GM12878 (cell line): ENCODE measurements around the gene PI4KB. TPM values are rescaled to one million over a fixed set of nuclear protein-coding genes. Genes with fewer than 3 reads are reported as not detected.

Experiments used
- ATAC-seq: fragments of 200-7000 bp; cut with Tn5 transposase; 3 replicates; pipeline ENCODE4 v1.9.1; 2020; ENCODE audit warnings: mild to moderate bottlenecking, moderate library complexity
- BruUV-seq: library from RNA; stranded (reverse); fragments of 400-500 nt; replicated peaks from 2 replicates; lab custom pipeline; 2021; lab: Mats Ljungman, UMichigan
- CTCF ChIA-PET: fragments of 300-600 bp; sonication (Branson Sonifier 250); formaldehyde crosslinking; extraction: SDS; loops from one replicate; lab custom pipeline; 2021; ENCODE audit warnings: inconsistent platforms; lab: Yijun Ruan, JAX
- POLR2A ChIA-PET: fragments of 350-600 bp; formaldehyde crosslinking; extraction: SDS; loops from one replicate; lab custom pipeline; 2021; ENCODE audit warnings: inconsistent platforms; lab: Charles Lee
- RAD21 ChIA-PET: fragments of 300-600 bp; sonication (Branson Sonifier 250); formaldehyde crosslinking; loops from one replicate; lab custom pipeline; 2023; ENCODE audit warnings: antibody characterized with exemption; ENCODE audit not compliant: unreplicated experiment; lab: Charles Lee
- SMC1A ChIA-PET: fragments of 300-600 bp; sonication (Branson Sonifier 250); formaldehyde crosslinking; loops from one replicate; lab custom pipeline; 2023; ENCODE audit not compliant: unreplicated experiment, uncharacterized antibody; lab: Charles Lee
- DNase-seq: peaks from one replicate; pipeline ENCODE4 v3.0.0-alpha.2; 2011; ENCODE audit warnings: low read depth, low spot score
- FAIRE-seq: peaks from 3 replicates; lab custom pipeline; 2011; peaks lifted over from hg19 to GRCh38; lab: Jason Lieb, UNC
- H2AFZ ChIP-seq: 2 replicates; pipeline ENCODE4 v1.6.0; 2011; ENCODE audit warnings: low read depth, low read length, control low read depth; ENCODE audit not compliant: control insufficient read depth
- H3K27ac ChIP-seq: 2 replicates; pipeline ENCODE4 v1.5.1; 2011; ENCODE audit warnings: control low read depth; ENCODE audit not compliant: control insufficient read depth, insufficient read depth
- H3K27me3 ChIP-seq, 2 experiments: replicated peaks in 1 of 2; 2 replicates each; pipeline versions ENCODE4 v1.6.0 to v1.6.1; 2011; ENCODE audit warnings: low read length in 1 of 2; ENCODE audit not compliant: control insufficient read depth in 2 of 2, insufficient read depth in 2 of 2
- H3K36me3 ChIP-seq, 2 experiments: 2 replicates each; pipeline ENCODE4 v1.5.1; 2011; ENCODE audit warnings: low read length in 1 of 2; ENCODE audit not compliant: control insufficient read depth in 2 of 2, insufficient read depth in 2 of 2
- H3K4me1 ChIP-seq: 2 replicates; pipeline ENCODE4 v1.6.1; 2011; ENCODE audit warnings: mild to moderate bottlenecking, low read length, moderate library complexity, mixed read lengths; ENCODE audit not compliant: control insufficient read depth, insufficient read depth
- H3K4me2 ChIP-seq: 2 replicates; pipeline ENCODE4 v1.6.0; 2011; ENCODE audit warnings: control low read depth; ENCODE audit not compliant: control insufficient read depth, insufficient read depth
- H3K4me3 ChIP-seq: fragments of 200-600 bp; sonication (generic); 2 replicates; pipeline ENCODE4 v1.5.1; 2016
- H3K79me2 ChIP-seq: 2 replicates; pipeline ENCODE4 v1.6.0; 2011; ENCODE audit warnings: low read length; ENCODE audit not compliant: control insufficient read depth, insufficient read depth
- H3K9ac ChIP-seq: 2 replicates; pipeline ENCODE4 v1.8.0; 2011; ENCODE audit warnings: low read length, control low read depth, mixed read lengths; ENCODE audit not compliant: control insufficient read depth, insufficient read depth
- H3K9me3 ChIP-seq: replicated peaks from 3 replicates; pipeline ENCODE4 v1.5.1; 2011; ENCODE audit warnings: mild to moderate bottlenecking, low read length; ENCODE audit not compliant: control insufficient read depth, insufficient read depth
- H4K20me1 ChIP-seq: 2 replicates; pipeline ENCODE4 v1.6.0; 2011; ENCODE audit not compliant: control insufficient read depth, insufficient read depth
- ASH2L ChIP-seq: fragments of 300-600, 200-600 bp; sonication (generic); IDR thresholded peaks from 2 replicates; pipeline ENCODE4 v1.6.1; 2017; ENCODE audit warnings: low read depth, mild to moderate bottlenecking, borderline replicate concordance
- BCL3 ChIP-seq: IDR thresholded peaks from 2 replicates; pipeline ENCODE4 v1.6.1; 2011; ENCODE audit warnings: borderline replicate concordance, low read depth, mild to moderate bottlenecking, moderate library complexity, low read length; ENCODE audit not compliant: insufficient read depth, poor library complexity, severe bottlenecking
- BCLAF1 ChIP-seq: fragments of 450-650 bp; IDR thresholded peaks from 2 replicates; pipeline ENCODE4 v1.6.1; 2017; ENCODE audit warnings: antibody characterized with exemption, mild to moderate bottlenecking, moderate library complexity
- CBX5 ChIP-seq: sonication (generic); IDR thresholded peaks from 2 replicates; pipeline ENCODE4 v1.6.1; 2016; ENCODE audit warnings: low read depth, moderate library complexity, mild to moderate bottlenecking, inconsistent platforms
- JUND ChIP-seq: IDR thresholded peaks from 2 replicates; pipeline ENCODE4 v1.6.1; 2012; ENCODE audit warnings: low read depth, mild to moderate bottlenecking, low read length, improper control_type of control experiment, moderate library complexity
- MEF2B ChIP-seq: fragments of 450-650 bp; IDR thresholded peaks from 2 replicates; pipeline ENCODE4 v1.6.1; 2018; ENCODE audit warnings: mild to moderate bottlenecking, moderate library complexity; ENCODE audit not compliant: partially characterized antibody, poor library complexity, severe bottlenecking
- NR2F1 ChIP-seq: fragments of 450-650 bp; conservative IDR thresholded peaks from 2 replicates; pipeline ENCODE4 v1.6.1; 2017; ENCODE audit warnings: mild to moderate bottlenecking
- SP1 ChIP-seq: IDR thresholded peaks from one replicate; pipeline ENCODE4 v1.6.1; 2011; ENCODE audit warnings: low read depth, low read length
- TBL1XR1 ChIP-seq: IDR thresholded peaks from 2 replicates; pipeline ENCODE4 v1.6.1; 2012; ENCODE audit warnings: low read depth, low read length, improper control_type of control experiment
- TCF12 ChIP-seq: IDR thresholded peaks from 2 replicates; pipeline ENCODE4 v1.6.1; 2011; ENCODE audit warnings: low read depth, mild to moderate bottlenecking, low read length
- TCF7 ChIP-seq: IDR thresholded peaks from 2 replicates; pipeline ENCODE4 v1.6.1; 2014; ENCODE audit warnings: antibody characterized with exemption, borderline replicate concordance
- YY1 ChIP-seq: IDR thresholded peaks from 2 replicates; pipeline ENCODE4 v1.6.1; 2011; ENCODE audit warnings: low read depth, mild to moderate bottlenecking, low read length
- WGBS: methylation state at CpG from one replicate; pipeline ENCODE4 v1.1.6; 2016; ENCODE audit warnings: low lambda C conversion rate; ENCODE audit not compliant: insufficient replicate concordance, insufficient coverage; ENCODE audit errors: missing lambda C conversion rate; 5-methylcytosine and 5-hydroxymethylcytosine counted together
- in situ Hi-C: fragments of 300-500 bp; cut with MboI; formaldehyde crosslinking; loops from 9 replicates; pipeline ENCODE4 v1.14.3; 2018; ENCODE audit warnings: mixed read lengths
- intact Hi-C: fragments of 100-400 bp; cut with micrococcal nuclease; formaldehyde crosslinking; loops from one replicate; pipeline ENCODE4 v1.14.2; 2022; ENCODE audit not compliant: unreplicated experiment
- polyA plus RNA-seq, 11 experiments: library from polyadenylated mRNA; depleted of rRNA in 4 of 11; unstranded in 6 of 11; stranded (reverse) in 5 of 11; fragments of >200 nt; fragmentation: Nextera tagmentation in 4 of 11; fragmentation: Illumina TruSeq in 1 of 11; extraction: Ambion mirVana in 4 of 11; extraction: Trizol in 1 of 11; gene quantifications; 1 replicate in 1 of 11; 2 replicates in 10 of 11; pipeline versions ENCODE4 v1.2.1 to v1.2.3, GENCODE V29; 2011 to 2016; ENCODE audit warnings: inconsistent platforms in 2 of 11, missing spikeins in 2 of 11, low read depth in 1 of 11
- total RNA-seq, 4 experiments: library from RNA; depleted of rRNA in 3 of 4; stranded (reverse); fragments of >200 nt in 3 of 4; fragmentation: Illumina TruSeq in 1 of 4; extraction: Trizol in 1 of 4; gene quantifications; 2 replicates each; pipeline versions ENCODE4 v1.2.1 to v1.2.3, GENCODE V29; 2013 to 2021

Gene PI4KB
- total and polyA plus RNA-seq, 10 of the 15 experiments (the other 5 are each of a cell fraction or from before 2014, with no cell fraction given): 3.3 to 88.3 (median 51.7) TPM

GRCh38 chr1:151367658-151368392 is 40.6 kb upstream of the PI4KB start:
- POLR2A ChIA-PET: interaction anchor here (0.9 kb wide), 1 partner anchor 13 kb away, joined by 3 read pairs; no protein-coding TSS in a partner anchor

More at GRCh38 chr1:151367658-151368392, 40.6 kb upstream of the PI4KB start:
- ATAC-seq (no peak), FAIRE-seq (no peak), DNase-seq (no peak)
- intact Hi-C loops: no loop called here
- Histone ChIP-seq H3K79me2 (no peaks in the 10 kb centered on the region), H3K4me1 (no peaks in the 10 kb centered on the region), H3K4me3 (no peak overlapping the region), H4K20me1 (no peaks in the 10 kb centered on the region), H3K9ac (no peak overlapping the region), H3K27me3 (no peaks in the 10 kb centered on the region), H2AFZ (no peak overlapping the region), H3K9me3 (no peaks in the 10 kb centered on the region; the same call in 1 of the 3 replicates), H3K36me3 (no peaks in the 10 kb centered on the region), H3K4me2 (no peak overlapping the region), H3K27ac (no peak overlapping the region)
- SMC1A ChIA-PET: interaction anchor here (1.1 kb wide), 1 partner anchor 10 kb away, joined by 3 read pairs; no protein-coding TSS in a partner anchor
- TF ChIP-seq YY1 (no peak), SP1 (no peak), JUND (no peak), CBX5 (no peak), TBL1XR1 (no peak), BCL3 (no peak), TCF7 (no peak), BCLAF1 (no peak), MEF2B (no peak), TCF12 (no peak), NR2F1 (no peak), ASH2L (no peak)
- no TSS peak for BruUV-seq
- CTCF ChIA-PET: interaction anchor here (0.8 to 1.0 kb wide), 3 partner anchors 9 to 63 kb away, joined by 3 to 4 read pairs (median 3); no protein-coding TSS in a partner anchor
- RAD21 ChIA-PET: no interaction called here
- WGBS: 41% methylated on average over 8 of the region's 8 CpGs
- in situ Hi-C loops: no loop called here
